ENCODE data around the gene OR1S1.

OR1S1 gene

GRCh38 chr11:58199271-58199670 is 13.2 kb upstream of the OR1S1 start:
- Histone ChIP-seq H2BK120ac (ENCODE audit: low read depth, low read length) (no peak overlapping the region), H3K36me3 (ENCODE audit: control insufficient read depth, insufficient read depth, low read length) (no peaks in the 10 kb centered on the region), H4K8ac (ENCODE audit: low read depth, low read length) (no peak overlapping the region), H2BK15ac (replicated peaks; ENCODE audit: low read depth) (no peak overlapping the region), H2AK5ac (ENCODE audit: low read length) (no peak overlapping the region), H3K27ac (ENCODE audit: low read depth, low read length) (no peak overlapping the region), H4K5ac (ENCODE audit: low read length) (no peak overlapping the region), H3K4ac (ENCODE audit: low read depth, low read length) (no peak overlapping the region), H2BK5ac (ENCODE audit: low read length) (no peak overlapping the region), H3K27me3 (ENCODE audit: insufficient read depth, low read length, poor library complexity) (no peaks in the 10 kb centered on the region), H3K9ac (ENCODE audit: low read length) (no peak overlapping the region), H3K4me3 (ENCODE audit: low read length) (no peak overlapping the region), H3K4me1 (ENCODE audit: control insufficient read depth, low read depth, low read length) (no peaks in the 10 kb centered on the region), H3K79me1 (ENCODE audit: low read length) (no peaks in the 10 kb centered on the region), H3K4me2 (ENCODE audit: low read length) (no peak overlapping the region), H3K18ac (ENCODE audit: low read length) (no peak overlapping the region), H3K23ac (ENCODE audit: low read length) (no peak overlapping the region), H3K56ac (ENCODE audit: low read length) (no peak overlapping the region), H3K79me2 (ENCODE audit: control insufficient read depth, insufficient read depth, low read length) (no peaks in the 10 kb centered on the region)
- WGBS (ENCODE audit: extremely low coverage, insufficient coverage, low lambda C conversion rate): no CpG with 5 or more reads among the region's 1 CpG
- DNase-seq: no peak

- Histone ChIP-seq H2BK15ac (replicated peaks; ENCODE audit: low read depth) (no peak within 1 kb of the TSS), H3K4ac (ENCODE audit: low read depth, low read length) (no peak within 1 kb of the TSS), H4K5ac (ENCODE audit: low read length) (no peak within 1 kb of the TSS), H3K56ac (ENCODE audit: low read length) (no peak within 1 kb of the TSS), H3K9ac (ENCODE audit: low read length) (no peak within 1 kb of the TSS), H3K36me3 (ENCODE audit: control insufficient read depth, insufficient read depth, low read length) (no peaks in the 10 kb centered on the region), H3K27ac (ENCODE audit: low read depth, low read length) (no peak within 1 kb of the TSS), H3K18ac (ENCODE audit: low read length) (no peak within 1 kb of the TSS), H2BK5ac (ENCODE audit: low read length) (no peak within 1 kb of the TSS), H3K23ac (ENCODE audit: low read length) (no peak within 1 kb of the TSS), H3K79me2 (ENCODE audit: control insufficient read depth, insufficient read depth, low read length) (no peaks in the 10 kb centered on the region), H2AK5ac (ENCODE audit: low read length) (no peak within 1 kb of the TSS), H3K4me1 (ENCODE audit: control insufficient read depth, low read depth, low read length) (no peaks in the 10 kb centered on the region), H3K4me3 (ENCODE audit: low read length) (no peak within 1 kb of the TSS), H3K27me3 (ENCODE audit: insufficient read depth, low read length, poor library complexity) (no peaks in the 10 kb centered on the region), H3K4me2 (ENCODE audit: low read length) (no peak within 1 kb of the TSS), H4K8ac (ENCODE audit: low read depth, low read length) (no peak within 1 kb of the TSS), H2BK120ac (ENCODE audit: low read depth, low read length) (no peak within 1 kb of the TSS), H3K79me1 (ENCODE audit: low read length) (no peaks in the 10 kb centered on the region)
- no peak for DNase-seq
These were observed 8.5 kb upstream of the OR1S1 start, which contains the start of gene OR1S2 for GRCh38 chr11:58204042-58204441. TSS of gene OR1S2 (minus strand) at chr11:58204142. CDS start at chr11:58204142, 0 bp downstream.

- Histone ChIP-seq H4K5ac (ENCODE audit: low read length) (no peak overlapping the region), H2BK120ac (ENCODE audit: low read depth, low read length) (no peak overlapping the region), H3K79me2 (ENCODE audit: control insufficient read depth, insufficient read depth, low read length) (no peaks in the 10 kb centered on the region), H3K27ac (ENCODE audit: low read depth, low read length) (no peak overlapping the region), H3K4me3 (ENCODE audit: low read length) (no peak overlapping the region), H3K4me2 (ENCODE audit: low read length) (no peak overlapping the region), H3K18ac (ENCODE audit: low read length) (no peak overlapping the region), H3K36me3 (ENCODE audit: control insufficient read depth, insufficient read depth, low read length) (no peaks in the 10 kb centered on the region), H3K56ac (ENCODE audit: low read length) (no peak overlapping the region), H2BK15ac (replicated peaks; ENCODE audit: low read depth) (no peak overlapping the region), H4K8ac (ENCODE audit: low read depth, low read length) (no peak overlapping the region), H3K23ac (ENCODE audit: low read length) (no peak overlapping the region), H2AK5ac (ENCODE audit: low read length) (no peak overlapping the region), H3K4me1 (ENCODE audit: control insufficient read depth, low read depth, low read length) (no peaks in the 10 kb centered on the region), H3K27me3 (ENCODE audit: insufficient read depth, low read length, poor library complexity) (no peaks in the 10 kb centered on the region), H3K4ac (ENCODE audit: low read depth, low read length) (no peak overlapping the region), H3K9ac (ENCODE audit: low read length) (no peak overlapping the region), H3K79me1 (ENCODE audit: low read length) (no peaks in the 10 kb centered on the region), H2BK5ac (ENCODE audit: low read length) (no peak overlapping the region)
- DNase-seq: no peak
These were observed 4.0 kb downstream of the OR1S1 start for GRCh38 chr11:58216476-58216875.

- no peak overlapping the region for H2BK15ac ChIP-seq (replicated peaks; ENCODE audit: low read depth)
- no CpG with 5 or more reads among the region's 7 CpGs for WGBS (ENCODE audit: extremely low coverage, insufficient coverage, low lambda C conversion rate)
- H3K56ac ChIP-seq (ENCODE audit: low read length): no peak overlapping the region
- H2AK5ac ChIP-seq (ENCODE audit: low read length): no peak overlapping the region
- H3K18ac ChIP-seq (ENCODE audit: low read length): no peak overlapping the region
- DNase-seq: no peak
- H2BK120ac ChIP-seq (ENCODE audit: low read depth, low read length): no peak overlapping the region
- no peak overlapping the region for H2BK5ac ChIP-seq (ENCODE audit: low read length)
- H3K79me2 ChIP-seq (ENCODE audit: control insufficient read depth, insufficient read depth, low read length): no peaks in the 10 kb centered on the region
- H4K5ac ChIP-seq (ENCODE audit: low read length): no peak overlapping the region
- H3K79me1 ChIP-seq (ENCODE audit: low read length): no peaks in the 10 kb centered on the region
- H3K4ac ChIP-seq (ENCODE audit: low read depth, low read length): no peak overlapping the region
- H3K27me3 ChIP-seq (ENCODE audit: insufficient read depth, low read length, poor library complexity): no peaks in the 10 kb centered on the region
- no peaks in the 10 kb centered on the region for H3K36me3 ChIP-seq (ENCODE audit: control insufficient read depth, insufficient read depth, low read length)
- H4K8ac ChIP-seq (ENCODE audit: low read depth, low read length): no peak overlapping the region
- no peak overlapping the region for H3K4me3 ChIP-seq (ENCODE audit: low read length)
- H3K4me2 ChIP-seq (ENCODE audit: low read length): no peak overlapping the region
- H3K4me1 ChIP-seq (ENCODE audit: control insufficient read depth, low read depth, low read length): no peaks in the 10 kb centered on the region
- no peak overlapping the region for H3K9ac ChIP-seq (ENCODE audit: low read length)
- no peak overlapping the region for H3K27ac ChIP-seq (ENCODE audit: low read depth, low read length)
- H3K23ac ChIP-seq (ENCODE audit: low read length): no peak overlapping the region
These were observed 10.2 kb downstream of the OR1S1 start for GRCh38 chr11:58222721-58223120.

GRCh38 chr11:58227956-58228615 is 15.6 kb downstream of the OR1S1 start:
- Histone ChIP-seq H4K8ac (ENCODE audit: low read depth, low read length) (no peak overlapping the region), H3K4me2 (ENCODE audit: low read length) (no peak overlapping the region), H3K9ac (ENCODE audit: low read length) (no peak overlapping the region), H3K4ac (ENCODE audit: low read depth, low read length) (no peak overlapping the region), H3K27me3 (ENCODE audit: insufficient read depth, low read length, poor library complexity) (no peaks in the 10 kb centered on the region), H3K27ac (ENCODE audit: low read depth, low read length) (no peak overlapping the region), H3K23ac (ENCODE audit: low read length) (no peak overlapping the region), H3K79me1 (ENCODE audit: low read length) (no peaks in the 10 kb centered on the region), H3K18ac (ENCODE audit: low read length) (no peak overlapping the region), H2BK15ac (replicated peaks; ENCODE audit: low read depth) (no peak overlapping the region), H3K36me3 (ENCODE audit: control insufficient read depth, insufficient read depth, low read length) (no peaks in the 10 kb centered on the region), H3K56ac (ENCODE audit: low read length) (no peak overlapping the region), H3K4me3 (ENCODE audit: low read length) (no peak overlapping the region), H3K4me1 (ENCODE audit: control insufficient read depth, low read depth, low read length) (no peaks in the 10 kb centered on the region), H2AK5ac (ENCODE audit: low read length) (no peak overlapping the region), H2BK120ac (ENCODE audit: low read depth, low read length) (no peak overlapping the region), H2BK5ac (ENCODE audit: low read length) (no peak overlapping the region), H3K79me2 (ENCODE audit: control insufficient read depth, insufficient read depth, low read length) (no peaks in the 10 kb centered on the region), H4K5ac (ENCODE audit: low read length) (no peak overlapping the region)
- no peak for DNase-seq
- no CpG with 5 or more reads among the region's 32 CpGs for WGBS (ENCODE audit: extremely low coverage, insufficient coverage, low lambda C conversion rate)

GRCh38 chr11:58243954-58244353 is 31.4 kb downstream of the OR1S1 start:
- H3K9ac ChIP-seq (ENCODE audit: low read length): no peak overlapping the region
- no peak overlapping the region for H3K18ac ChIP-seq (ENCODE audit: low read length)
- H3K79me2 ChIP-seq (ENCODE audit: control insufficient read depth, insufficient read depth, low read length): no peaks in the 10 kb centered on the region
- H3K4ac ChIP-seq (ENCODE audit: low read depth, low read length): no peak overlapping the region
- no peak overlapping the region for H2AK5ac ChIP-seq (ENCODE audit: low read length)
- no peak overlapping the region for H2BK5ac ChIP-seq (ENCODE audit: low read length)
- H3K4me3 ChIP-seq (ENCODE audit: low read length): no peak overlapping the region
- H2BK120ac ChIP-seq (ENCODE audit: low read depth, low read length): no peak overlapping the region
- H3K56ac ChIP-seq (ENCODE audit: low read length): no peak overlapping the region
- H3K79me1 ChIP-seq (ENCODE audit: low read length): no peaks in the 10 kb centered on the region
- H3K23ac ChIP-seq (ENCODE audit: low read length): no peak overlapping the region
- H2BK15ac ChIP-seq (replicated peaks; ENCODE audit: low read depth): no peak overlapping the region
- WGBS (ENCODE audit: extremely low coverage, insufficient coverage, low lambda C conversion rate): no CpG with 5 or more reads among the region's 2 CpGs
- H3K4me2 ChIP-seq (ENCODE audit: low read length): no peak overlapping the region
- no peak for DNase-seq
- no peaks in the 10 kb centered on the region for H3K4me1 ChIP-seq (ENCODE audit: control insufficient read depth, low read depth, low read length)
- H4K8ac ChIP-seq (ENCODE audit: low read depth, low read length): no peak overlapping the region
- no peak overlapping the region for H4K5ac ChIP-seq (ENCODE audit: low read length)
- H3K27ac ChIP-seq (ENCODE audit: low read depth, low read length): no peak overlapping the region
- H3K36me3 ChIP-seq (ENCODE audit: control insufficient read depth, insufficient read depth, low read length): no peaks in the 10 kb centered on the region
- no peaks in the 10 kb centered on the region for H3K27me3 ChIP-seq (ENCODE audit: insufficient read depth, low read length, poor library complexity)

Data from mesendoderm (in vitro differentiated cells).